ENCODE data around the gene CCDC73. TPM values are rescaled to one million over a fixed set of nuclear protein-coding genes. Genes with fewer than 3 reads are reported as not detected.

The CCDC73 gene
- total RNA-seq, 1 experiment from 2014 or later, result 0.04 TPM

GRCh38 chr11:32562839-32563599 lies 231.4 kb downstream of the CCDC73 start:
- no peak overlapping the region for H3K4ac ChIP-seq (ENCODE audit: low read depth, low read length)
- no peak overlapping the region for H2BK120ac ChIP-seq (ENCODE audit: low read depth, low read length, poor library complexity, severe bottlenecking)
- no peak overlapping the region for H3T11ph ChIP-seq (ENCODE audit: low read length)
- H3K27me3 ChIP-seq (ENCODE audit: insufficient read depth, low read length), result no peaks in the 10 kb centered on the region
- H4K8ac ChIP-seq (replicated peaks; ENCODE audit: insufficient read length, low read depth, low read length), result no peak overlapping the region
- no peak for TF ChIP-seq CTCF (conservative IDR thresholded peaks at IDR 0.05)
- H3K9ac ChIP-seq (ENCODE audit: extremely low read depth, insufficient read length, low read length), result no peak overlapping the region
- no peaks in the 10 kb centered on the region for H3K23me2 ChIP-seq (ENCODE audit: insufficient read length, low read depth, low read length, poor library complexity, severe bottlenecking)
- H3K14ac ChIP-seq (ENCODE audit: insufficient read depth, low read length), result no peak overlapping the region
- WGBS (ENCODE audit: extremely low coverage, insufficient read length, low lambda C conversion rate), result no CpG with 5 or more reads among the region's 10 CpGs
- H2AK5ac ChIP-seq (ENCODE audit: insufficient read length, low read length), result no peak overlapping the region
- no peak overlapping the region for H4K5ac ChIP-seq (ENCODE audit: insufficient read length, low read depth, low read length)
- no peak overlapping the region for H3K56ac ChIP-seq (ENCODE audit: insufficient read length, low read depth, low read length)
- H2AFZ ChIP-seq (ENCODE audit: low read length), result no peak overlapping the region
- H3K23ac ChIP-seq (ENCODE audit: insufficient read length, low read depth, low read length), result no peak overlapping the region
- H2BK20ac ChIP-seq (ENCODE audit: low read depth, low read length, poor library complexity, severe bottlenecking), result no peak overlapping the region
- H3K4me3 Mint-ChIP-seq, result no peak overlapping the region
- H3K9me3 Mint-ChIP-seq, result no peaks in the 10 kb centered on the region
- H3K4me2 ChIP-seq (ENCODE audit: insufficient read depth, insufficient read length, low read length), result no peak overlapping the region
- no peaks in the 10 kb centered on the region for H4K20me1 ChIP-seq (ENCODE audit: control insufficient read depth, insufficient read depth, insufficient read length)
- DNase-seq, result no peak
- no peak overlapping the region for H2BK5ac ChIP-seq (ENCODE audit: insufficient read length, low read length)
- no peaks in the 10 kb centered on the region for H3K79me1 ChIP-seq (ENCODE audit: insufficient read depth, low read depth, low read length, poor library complexity, severe bottlenecking)
- H2BK12ac ChIP-seq (ENCODE audit: insufficient read length, low read depth, low read length), result no peak overlapping the region
- H3K4me1 ChIP-seq (ENCODE audit: insufficient read depth, low read length), result no peaks in the 10 kb centered on the region
- H3K27me3 Mint-ChIP-seq (ENCODE audit: low read depth), result peaks cover 2% of the 10 kb centered on the region
- H3K4me1 Mint-ChIP-seq, result no peaks in the 10 kb centered on the region
- H3K9me3 ChIP-seq (ENCODE audit: control insufficient read depth, low read depth, low read length), result no peaks in the 10 kb centered on the region
- no peak overlapping the region for H3K18ac ChIP-seq (ENCODE audit: insufficient read length, low read depth, low read length)
- no peak overlapping the region for H3K27ac ChIP-seq (ENCODE audit: insufficient read length, low read depth, low read length)
- no peaks in the 10 kb centered on the region for H3K79me2 ChIP-seq (ENCODE audit: insufficient read depth, low read length)
- no peak overlapping the region for H4K91ac ChIP-seq (ENCODE audit: insufficient read length, low read depth, low read length)
- H3K36me3 Mint-ChIP-seq (ENCODE audit: insufficient read depth in 1 of 3, low read depth in 3 of 3), result no peaks in the 10 kb centered on the region
- H3K27ac Mint-ChIP-seq, result no peak overlapping the region
- no peak overlapping the region for H2BK15ac ChIP-seq (ENCODE audit: low read depth, low read length)
